Activated CD4-positive, alpha-beta T cell treated with anti-CD3 and anti-CD28 coated beads, Interleukin-2, amount 50 U/mL, for 4 hours (primary cell): ENCODE data around the gene MTA2.
"Not testable (repeated sequence)": the region's sequence is repeated elsewhere in the genome, so short reads cannot be mapped to it uniquely, and the experiment has no call there.

Source experiments
- DNase-seq, 2 experiments: peaks; one replicate each; pipeline ENCODE4 v3.0.0-alpha.2; 2020

The MTA2 gene

GRCh38 chr11:62601372-62602140 lies at the start of gene MTA2:
TSS of gene MTA2 (minus strand) at chr11:62601865. CDS start at chr11:62601450, 415 bp downstream.
- DNase-seq: peak; percentile 99

GRCh38 chr11:62650283-62650682 lies 48.6 kb upstream of the MTA2 start:
- DNase-seq: not testable (repeated sequence)

- no peak for DNase-seq
Observed at GRCh38 chr11:62649486-62649885, 47.8 kb upstream of the MTA2 start.

- no peak for DNase-seq
Observed at GRCh38 chr11:62648967-62649364, 47.3 kb upstream of the MTA2 start.

GRCh38 chr11:62648185-62648966 lies 46.7 kb upstream of the MTA2 start:
- no peak for DNase-seq

- no peak for DNase-seq
Observed at GRCh38 chr11:62647609-62648005, 45.9 kb upstream of the MTA2 start.

GRCh38 chr11:62646825-62647608 lies 45.4 kb upstream of the MTA2 start:
- no peak for DNase-seq

GRCh38 chr11:62645946-62646824 lies 44.5 kb upstream of the MTA2 start, which contains the start of gene GANAB:
TSS of gene GANAB (minus strand) at chr11:62646613. CDS start at chr11:62646599, 14 bp downstream.
- peak; percentile 99 for DNase-seq

GRCh38 chr11:62645671-62645945 lies 43.9 kb upstream of the MTA2 start:
- DNase-seq: no peak

GRCh38 chr11:62644220-62644619 lies 42.6 kb upstream of the MTA2 start:
- no peak for DNase-seq

GRCh38 chr11:62632492-62632891 lies 30.8 kb upstream of the MTA2 start:
- DNase-seq: no peak

- DNase-seq: no peak
Observed at GRCh38 chr11:62627713-62628112, 26.0 kb upstream of the MTA2 start.

- DNase-seq: no peak
Observed at GRCh38 chr11:62622476-62623089, 20.9 kb upstream of the MTA2 start.

GRCh38 chr11:62621567-62622470 lies 20.2 kb upstream of the MTA2 start, which contains the start of gene B3GAT3:
TSS of gene B3GAT3 (minus strand) at chr11:62621986. CDS start at chr11:62621947, 39 bp downstream.
- peak; percentile 97 for DNase-seq

- no peak for DNase-seq
Observed at GRCh38 chr11:62621027-62621566, 19.4 kb upstream of the MTA2 start.

- DNase-seq: not testable (repeated sequence)
Observed at GRCh38 chr11:62616957-62617356, 15.3 kb upstream of the MTA2 start.

- no peak for DNase-seq
Observed at GRCh38 chr11:62615521-62615920, 13.9 kb upstream of the MTA2 start.

- peak; percentile 28 to 36 for DNase-seq
Observed at GRCh38 chr11:62614275-62614674, 12.6 kb upstream of the MTA2 start.

- DNase-seq: no peak
Observed at GRCh38 chr11:62613291-62613778, 11.7 kb upstream of the MTA2 start.
